ENCODE data around the gene ZDHHC5.

The ZDHHC5 gene

GRCh38 chr11:57667736-57668433 is at the start of gene ZDHHC5:
TSS of gene ZDHHC5 (plus strand) at chr11:57668114. CDS start at chr11:57673091, 4,977 bp downstream.
- DNase-seq = peak; percentile 99

GRCh38 chr11:57618438-57618837 is 49.5 kb upstream of the ZDHHC5 start:
- DNase-seq = no peak

GRCh38 chr11:57619331-57619730 is 48.6 kb upstream of the ZDHHC5 start:
- no peak for DNase-seq

GRCh38 chr11:57620467-57620866 is 47.4 kb upstream of the ZDHHC5 start:
- no peak for DNase-seq

GRCh38 chr11:57622263-57622662 is 45.7 kb upstream of the ZDHHC5 start:
- DNase-seq = no peak

GRCh38 chr11:57624864-57625263 is 43.0 kb upstream of the ZDHHC5 start:
- DNase-seq = no peak

- DNase-seq = no peak
These were observed 41.0 kb upstream of the ZDHHC5 start for GRCh38 chr11:57626895-57627294.

GRCh38 chr11:57630171-57630570 is 37.7 kb upstream of the ZDHHC5 start:
- no peak for DNase-seq

GRCh38 chr11:57632116-57632515 is 35.8 kb upstream of the ZDHHC5 start:
- no peak for DNase-seq

- DNase-seq = no peak
These were observed 34.4 kb upstream of the ZDHHC5 start for GRCh38 chr11:57633394-57634070.

- DNase-seq = no peak
These were observed 33.6 kb upstream of the ZDHHC5 start for GRCh38 chr11:57634311-57634710.

GRCh38 chr11:57635246-57635645 is 32.7 kb upstream of the ZDHHC5 start:
- no peak for DNase-seq

GRCh38 chr11:57637626-57638004 is 30.3 kb upstream of the ZDHHC5 start:
- DNase-seq = no peak

- peak; percentile 55 to 84 for DNase-seq
These were observed 29.7 kb upstream of the ZDHHC5 start for GRCh38 chr11:57638005-57638781.

- DNase-seq = peak in 1 of 2 experiments; percentile 28
These were observed 29.0 kb upstream of the ZDHHC5 start for GRCh38 chr11:57638811-57639320.

- DNase-seq = no peak
These were observed 28.4 kb upstream of the ZDHHC5 start for GRCh38 chr11:57639321-57640067.

- no peak for DNase-seq
These were observed 27.7 kb upstream of the ZDHHC5 start for GRCh38 chr11:57640068-57640800.

- DNase-seq = peak; percentile 50 to 61
These were observed 26.7 kb upstream of the ZDHHC5 start for GRCh38 chr11:57641011-57641807.

- no peak for DNase-seq
These were observed 24.1 kb upstream of the ZDHHC5 start for GRCh38 chr11:57643802-57644201.

- peak; percentile 53 to 90 for DNase-seq
These were observed 22.9 kb upstream of the ZDHHC5 start for GRCh38 chr11:57644748-57645688.

Data from NCI-H526 (cell line).